Liver (tissue), 9 donors: ENCODE measurements around the gene CRAMP1. TPM values are rescaled to one million over a fixed set of nuclear protein-coding genes. Genes with fewer than 3 reads are reported as not detected.

Source experiments
- DNase-seq: peaks from one replicate; pipeline ENCODE4 v3.0.0-alpha.2; 2017; ENCODE audit warnings: low spot score
- H3K27ac ChIP-seq, 2 donors: one replicate each; pipeline ENCODE4 v1.7.0; 2013; ENCODE audit warnings: inconsistent platforms in 2 of 2, low read length in 2 of 2, control low read depth in 1 of 2, low read depth in 1 of 2, mild to moderate bottlenecking in 1 of 2
- H3K27me3 ChIP-seq, 4 donors: one replicate each; pipeline versions ENCODE4 v1.6.1 to v1.7.0; 2013; ENCODE audit warnings: low read length in 3 of 4, inconsistent platforms in 1 of 4, mild to moderate bottlenecking in 1 of 4, moderate library complexity in 1 of 4; ENCODE audit not compliant: control insufficient read depth in 4 of 4, insufficient read depth in 4 of 4
- H3K36me3 ChIP-seq, 4 donors: one replicate each; pipeline versions ENCODE4 v1.6.1 to v1.7.0; 2013; ENCODE audit warnings: low read length in 3 of 4, mild to moderate bottlenecking in 3 of 4, low read depth in 1 of 4, moderate library complexity in 1 of 4; ENCODE audit not compliant: control insufficient read depth in 4 of 4, insufficient read depth in 3 of 4
- H3K4me1 ChIP-seq, 4 donors: one replicate each; pipeline versions ENCODE4 v1.6.1 to v1.7.0; 2013; ENCODE audit warnings: low read length in 3 of 4, mild to moderate bottlenecking in 3 of 4, moderate library complexity in 1 of 4; ENCODE audit not compliant: control insufficient read depth in 4 of 4, insufficient read depth in 4 of 4
- H3K4me3 ChIP-seq, 3 donors: one replicate each; pipeline versions ENCODE4 v1.6.1 to v1.7.0; 2013; ENCODE audit warnings: low read length in 3 of 3, control low read depth in 1 of 3, low read depth in 1 of 3, mild to moderate bottlenecking in 1 of 3
- H3K9ac ChIP-seq, 2 donors: one replicate each; pipeline ENCODE4 v1.7.0; 2013; ENCODE audit warnings: low read length in 2 of 2, mild to moderate bottlenecking in 2 of 2, moderate library complexity in 2 of 2, control low read depth in 1 of 2, low read depth in 1 of 2
- H3K9me3 ChIP-seq, 4 donors: one replicate each; pipeline versions ENCODE4 v1.6.1 to v1.7.0; 2013; ENCODE audit warnings: low read length in 3 of 4; ENCODE audit not compliant: control insufficient read depth in 4 of 4
- ATF3 ChIP-seq: IDR thresholded peaks from 2 replicates; pipeline ENCODE4 v1.6.1; 2016; ENCODE audit warnings: antibody characterized with exemption
- CTCF ChIP-seq: fragments of 150-350 bp; IDR thresholded peaks from 2 replicates; pipeline ENCODE4 v1.5.1; 2017; ENCODE audit warnings: improper control_type of control experiment, low read depth, low read length; ENCODE audit not compliant: missing input control
- EGR1 ChIP-seq, 2 donors: IDR thresholded peaks; 2 replicates each; pipeline ENCODE4 v1.6.1; 2016 to 2018; ENCODE audit warnings: antibody characterized with exemption in 2 of 2, low read depth in 2 of 2
- FOXA1 ChIP-seq: IDR thresholded peaks from 2 replicates; pipeline ENCODE4 v1.6.1; 2016; ENCODE audit warnings: antibody characterized with exemption
- FOXA2 ChIP-seq: IDR thresholded peaks from 2 replicates; pipeline ENCODE4 v1.6.1; 2016; ENCODE audit warnings: antibody characterized with exemption
- GABPA ChIP-seq, 2 donors: IDR thresholded peaks in 1 of 2; conservative IDR thresholded peaks in 1 of 2; 2 replicates each; pipeline ENCODE4 v1.6.1; 2016; ENCODE audit warnings: antibody characterized with exemption in 2 of 2, mild to moderate bottlenecking in 1 of 2, moderate library complexity in 1 of 2
- HNF4A ChIP-seq, 2 donors: conservative IDR thresholded peaks; 2 replicates each; pipeline ENCODE4 v1.6.1; 2016; ENCODE audit warnings: antibody characterized with exemption in 2 of 2, mild to moderate bottlenecking in 2 of 2
- HNF4G ChIP-seq: IDR thresholded peaks from 2 replicates; pipeline ENCODE4 v1.6.1; 2016; ENCODE audit warnings: antibody characterized with exemption
- JUND ChIP-seq, 2 donors: IDR thresholded peaks; 2 replicates each; pipeline ENCODE4 v1.6.1; 2016; ENCODE audit warnings: antibody characterized with exemption in 2 of 2
- NR2F2 ChIP-seq: IDR thresholded peaks from 2 replicates; pipeline ENCODE4 v1.6.1; 2016; ENCODE audit warnings: antibody characterized with exemption
- RAD21 ChIP-seq, 2 donors: IDR thresholded peaks; 2 replicates each; pipeline ENCODE4 v1.6.1; 2016; ENCODE audit warnings: antibody characterized with exemption in 2 of 2, mild to moderate bottlenecking in 2 of 2
- RXRA ChIP-seq, 2 donors: IDR thresholded peaks; 2 replicates each; pipeline ENCODE4 v1.6.1; 2017 to 2018; ENCODE audit warnings: antibody characterized with exemption in 2 of 2, mild to moderate bottlenecking in 1 of 2
- SP1 ChIP-seq: IDR thresholded peaks from 2 replicates; pipeline ENCODE4 v1.6.1; 2018; ENCODE audit warnings: antibody characterized with exemption, mild to moderate bottlenecking
- TAF1 ChIP-seq: conservative IDR thresholded peaks from 2 replicates; pipeline ENCODE4 v1.6.1; 2016; ENCODE audit warnings: antibody characterized with exemption, mild to moderate bottlenecking
- YY1 ChIP-seq: IDR thresholded peaks from 2 replicates; pipeline ENCODE4 v1.6.1; 2016; ENCODE audit warnings: antibody characterized with exemption, mild to moderate bottlenecking
- WGBS: extraction: QIAGEN DNeasy Blood & Tissue Kit; methylation state at CpG from one replicate; pipeline ENCODE4 v1.1.7; 2013; 5-methylcytosine and 5-hydroxymethylcytosine counted together
- polyA plus RNA-seq, 2 donors: library from polyadenylated mRNA; stranded (reverse) in 1 of 2; unstranded in 1 of 2; fragments of 200-250 nt in 1 of 2; fragments of >200 nt in 1 of 2; fragmentation: Nextera tagmentation in 1 of 2; extraction: Ambion mirVana in 1 of 2; gene quantifications; one replicate each; pipeline versions ENCODE4 v1.2.1 to v1.2.3, GENCODE V29; 2013 to 2015
- total RNA-seq, 2 donors: library from RNA; depleted of rRNA; stranded (reverse); fragments of >200 nt; gene quantifications; one replicate each; pipeline ENCODE4 v1.2.3, GENCODE V29; 2014
- TF ChIP-seq, protein P1 (sequence below): IDR thresholded peaks from 2 replicates; pipeline ENCODE4 v1.6.1; 2016; ENCODE audit warnings: antibody characterized with exemption
- TF ChIP-seq, protein P2 (sequence below): IDR thresholded peaks from 2 replicates; pipeline ENCODE4 v1.6.1; 2016; ENCODE audit warnings: antibody characterized with exemption, mild to moderate bottlenecking
- donor health status: healthy.
- donor health status: healthy.
- donor health status: healthy.
- donor health status: healthy.
- donor health status: healthy.

The CRAMP1 gene
- total and polyA plus RNA-seq, 4 donors: 1.1 to 6.4 (median 4.2) TPM

DNA sequence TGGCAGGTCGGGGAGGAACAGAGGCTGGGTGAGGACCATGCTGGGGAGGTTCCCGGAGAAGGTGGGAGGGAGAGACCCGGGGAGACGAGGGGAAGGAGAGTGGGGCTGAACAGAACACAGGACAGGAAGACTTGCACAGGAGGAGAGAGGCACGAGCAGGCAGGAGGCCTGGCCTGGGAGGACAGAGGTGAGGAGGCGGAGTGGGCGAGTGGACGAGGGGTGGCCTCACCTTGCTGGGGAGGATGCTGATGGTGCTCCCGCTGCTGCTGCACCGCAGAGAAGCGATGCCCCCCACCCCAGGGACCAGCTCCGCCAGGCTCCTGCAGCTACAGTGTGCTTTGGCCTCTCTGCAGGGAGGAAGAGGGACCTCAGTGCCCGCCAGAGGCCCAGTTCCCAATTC, 44.2 kb upstream of the CRAMP1 start:
- H3K4me1 ChIP-seq: no peaks in the 10 kb centered on the region
- DNase-seq: no peak

GRCh38 chr16:1571012-1571671, 41.0 kb upstream of the CRAMP1 start:
- Histone ChIP-seq H3K4me1 (no peaks in the 10 kb centered on the region), H3K27me3 (no peaks in the 10 kb centered on the region), H3K9ac (no peak overlapping the region), H3K36me3 (no peaks in the 10 kb centered on the region), H3K4me3 (no peak overlapping the region), H3K9me3 (no peaks in the 10 kb centered on the region), H3K27ac (no peak overlapping the region)
- WGBS: 88% methylated on average over 7 of the region's 7 CpGs
- TF ChIP-seq TAF1: no peak
- no peak for TF ChIP-seq FOXA1
- no peak for TF ChIP-seq RXRA (IDR thresholded peaks at IDR 0.05)
- TF ChIP-seq NR2F2: no peak
- TF ChIP-seq HNF4G: no peak
- TF ChIP-seq, protein P1, sequence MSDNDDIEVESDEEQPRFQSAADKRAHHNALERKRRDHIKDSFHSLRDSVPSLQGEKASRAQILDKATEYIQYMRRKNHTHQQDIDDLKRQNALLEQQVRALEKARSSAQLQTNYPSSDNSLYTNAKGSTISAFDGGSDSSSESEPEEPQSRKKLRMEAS: no peak
- TF ChIP-seq SP1: no peak
- TF ChIP-seq ATF3: no peak
- TF ChIP-seq HNF4A (conservative IDR thresholded peaks at IDR 0.05): no peak
- TF ChIP-seq FOXA2: no peak
- TF ChIP-seq, protein P2, sequence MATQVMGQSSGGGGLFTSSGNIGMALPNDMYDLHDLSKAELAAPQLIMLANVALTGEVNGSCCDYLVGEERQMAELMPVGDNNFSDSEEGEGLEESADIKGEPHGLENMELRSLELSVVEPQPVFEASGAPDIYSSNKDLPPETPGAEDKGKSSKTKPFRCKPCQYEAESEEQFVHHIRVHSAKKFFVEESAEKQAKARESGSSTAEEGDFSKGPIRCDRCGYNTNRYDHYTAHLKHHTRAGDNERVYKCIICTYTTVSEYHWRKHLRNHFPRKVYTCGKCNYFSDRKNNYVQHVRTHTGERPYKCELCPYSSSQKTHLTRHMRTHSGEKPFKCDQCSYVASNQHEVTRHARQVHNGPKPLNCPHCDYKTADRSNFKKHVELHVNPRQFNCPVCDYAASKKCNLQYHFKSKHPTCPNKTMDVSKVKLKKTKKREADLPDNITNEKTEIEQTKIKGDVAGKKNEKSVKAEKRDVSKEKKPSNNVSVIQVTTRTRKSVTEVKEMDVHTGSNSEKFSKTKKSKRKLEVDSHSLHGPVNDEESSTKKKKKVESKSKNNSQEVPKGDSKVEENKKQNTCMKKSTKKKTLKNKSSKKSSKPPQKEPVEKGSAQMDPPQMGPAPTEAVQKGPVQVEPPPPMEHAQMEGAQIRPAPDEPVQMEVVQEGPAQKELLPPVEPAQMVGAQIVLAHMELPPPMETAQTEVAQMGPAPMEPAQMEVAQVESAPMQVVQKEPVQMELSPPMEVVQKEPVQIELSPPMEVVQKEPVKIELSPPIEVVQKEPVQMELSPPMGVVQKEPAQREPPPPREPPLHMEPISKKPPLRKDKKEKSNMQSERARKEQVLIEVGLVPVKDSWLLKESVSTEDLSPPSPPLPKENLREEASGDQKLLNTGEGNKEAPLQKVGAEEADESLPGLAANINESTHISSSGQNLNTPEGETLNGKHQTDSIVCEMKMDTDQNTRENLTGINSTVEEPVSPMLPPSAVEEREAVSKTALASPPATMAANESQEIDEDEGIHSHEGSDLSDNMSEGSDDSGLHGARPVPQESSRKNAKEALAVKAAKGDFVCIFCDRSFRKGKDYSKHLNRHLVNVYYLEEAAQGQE: no peak
- TF ChIP-seq JUND (IDR thresholded peaks at IDR 0.05): no peak
- TF ChIP-seq YY1: no peak
- no peak for TF ChIP-seq CTCF
- TF ChIP-seq GABPA (IDR thresholded peaks at IDR 0.05 in 1 of 2, conservative IDR thresholded peaks at IDR 0.05 in 1 of 2): no peak
- no peak for TF ChIP-seq EGR1 (IDR thresholded peaks at IDR 0.05; ENCODE audit: low read depth in 2 of 2)
- no peak for DNase-seq

More for the DNA sequence above, 44.2 kb upstream of the CRAMP1 start:
- H3K36me3 ChIP-seq: no peaks in the 10 kb centered on the region
- WGBS: 95% methylated on average over 13 of the region's 13 CpGs
- TF ChIP-seq TAF1 (no peak), RAD21 (IDR thresholded peaks at IDR 0.05) (no peak)
- no peak overlapping the region for H3K4me3 ChIP-seq
- no peaks in the 10 kb centered on the region for H3K27me3 ChIP-seq
- no peak overlapping the region for H3K9ac ChIP-seq
- no peaks in the 10 kb centered on the region for H3K9me3 ChIP-seq
- H3K27ac ChIP-seq: no peak overlapping the region
